ENCODE measurements around the gene ALX1. TPM values are rescaled to one million over a fixed set of nuclear protein-coding genes. Genes with fewer than 3 reads are reported as not detected.

ALX1 gene
- total RNA-seq, 1 experiment from 2014 or later: 10.0 TPM

- no peak for TF ChIP-seq EZH2 (IDR thresholded peaks at IDR 0.05; ENCODE audit: borderline replicate concordance, low read depth, low read length, poor library complexity, severe bottlenecking)
- TF ChIP-seq CTCF (conservative IDR thresholded peaks at IDR 0.05; ENCODE audit: low read depth, low read length): no peak
- ChIA-PET POLR2A (ENCODE audit: low non-redundant PET) (no interaction called here), CTCF (no interaction called here)
- Histone ChIP-seq H3K4me1 (ENCODE audit: insufficient read depth, low read length, poor library complexity, severe bottlenecking) (no peaks in the 10 kb centered on the region), H3K36me3 (ENCODE audit: insufficient read depth, low read length, poor library complexity, severe bottlenecking) (no peaks in the 10 kb centered on the region), H3K27ac (ENCODE audit: low read depth, low read length, poor library complexity, severe bottlenecking) (no peak overlapping the region), H3K4me3 (ENCODE audit: low read depth, low read length, poor library complexity, severe bottlenecking) (no peak overlapping the region), H3K9me3 (ENCODE audit: low read depth, low read length, poor library complexity, severe bottlenecking) (no peaks in the 10 kb centered on the region), H3K27me3 (replicated peaks; ENCODE audit: insufficient read depth, low read depth, low read length, poor library complexity) (no peaks in the 10 kb centered on the region)
- DNase-seq (ENCODE audit: low spot score): no peak
- intact Hi-C loops (cut with micrococcal nuclease; ENCODE audit: unreplicated experiment): no loop called here
- no TSS peak for BruUV-seq (replicated peaks)
Observed at GRCh38 chr12:85274315-85274651, 5.7 kb upstream of the ALX1 start.

GRCh38 chr12:85275374-85275773 is 4.6 kb upstream of the ALX1 start:
- ChIA-PET CTCF (interaction anchor here (0.7 kb wide), 1 partner anchor 530 kb away, joined by 6 read pairs; no protein-coding TSS in a partner anchor), POLR2A (ENCODE audit: low non-redundant PET) (no interaction called here)
- TF ChIP-seq EZH2 (IDR thresholded peaks at IDR 0.05; ENCODE audit: borderline replicate concordance, low read depth, low read length, poor library complexity, severe bottlenecking) (no peak), CTCF (conservative IDR thresholded peaks at IDR 0.05; ENCODE audit: low read depth, low read length) (no peak)
- H3K27ac ChIP-seq (ENCODE audit: low read depth, low read length, poor library complexity, severe bottlenecking): no peak overlapping the region
- no peaks in the 10 kb centered on the region for H3K27me3 ChIP-seq (replicated peaks; ENCODE audit: insufficient read depth, low read depth, low read length, poor library complexity)
- no peaks in the 10 kb centered on the region for H3K9me3 ChIP-seq (ENCODE audit: low read depth, low read length, poor library complexity, severe bottlenecking)
- no TSS peak for BruUV-seq (replicated peaks)
- H3K4me1 ChIP-seq (ENCODE audit: insufficient read depth, low read length, poor library complexity, severe bottlenecking): no peaks in the 10 kb centered on the region
- no peaks in the 10 kb centered on the region for H3K36me3 ChIP-seq (ENCODE audit: insufficient read depth, low read length, poor library complexity, severe bottlenecking)
- no peak overlapping the region for H3K4me3 ChIP-seq (ENCODE audit: low read depth, low read length, poor library complexity, severe bottlenecking)
- peak; percentile 38 for DNase-seq (ENCODE audit: low spot score)
- intact Hi-C loops (cut with micrococcal nuclease; ENCODE audit: unreplicated experiment): no loop called here

- H3K27me3 ChIP-seq (replicated peaks; ENCODE audit: insufficient read depth, low read depth, low read length, poor library complexity): no peaks in the 10 kb centered on the region
- DNase-seq (ENCODE audit: low spot score): no peak
- H3K4me1 ChIP-seq (ENCODE audit: insufficient read depth, low read length, poor library complexity, severe bottlenecking): no peaks in the 10 kb centered on the region
- no peak overlapping the region for H3K4me3 ChIP-seq (ENCODE audit: low read depth, low read length, poor library complexity, severe bottlenecking)
- H3K27ac ChIP-seq (ENCODE audit: low read depth, low read length, poor library complexity, severe bottlenecking): no peak overlapping the region
- CTCF ChIA-PET: no interaction called here
- intact Hi-C loops (cut with micrococcal nuclease; ENCODE audit: unreplicated experiment): no loop called here
- no TSS peak for BruUV-seq (replicated peaks)
- POLR2A ChIA-PET (ENCODE audit: low non-redundant PET): no interaction called here
- TF ChIP-seq EZH2 (IDR thresholded peaks at IDR 0.05; ENCODE audit: borderline replicate concordance, low read depth, low read length, poor library complexity, severe bottlenecking) (no peak), CTCF (conservative IDR thresholded peaks at IDR 0.05; ENCODE audit: low read depth, low read length) (no peak)
- H3K36me3 ChIP-seq (ENCODE audit: insufficient read depth, low read length, poor library complexity, severe bottlenecking): no peaks in the 10 kb centered on the region
- no peaks in the 10 kb centered on the region for H3K9me3 ChIP-seq (ENCODE audit: low read depth, low read length, poor library complexity, severe bottlenecking)
Observed at GRCh38 chr12:85277191-85277590, 2.8 kb upstream of the ALX1 start.

Measured in A673 (cell line).